CD4-positive, alpha-beta memory T cell (primary cell): Measurements from ENCODE around the gene PAPOLB. TPM values are rescaled to one million over a fixed set of nuclear protein-coding genes. Genes with fewer than 3 reads are reported as not detected.

Source experiments
- CTCF ChIA-PET: fragments of 350-600 bp; sonication (Branson Sonifier 250); formaldehyde crosslinking; loops from one replicate; lab custom pipeline; 2021; ENCODE audit warnings: inconsistent platforms; ENCODE audit not compliant: partially characterized antibody; lab: Charles Lee
- POLR2A ChIA-PET: fragments of 350-600 bp; sonication (Branson Sonifier 250); formaldehyde crosslinking; loops from one replicate; lab custom pipeline; 2021; ENCODE audit not compliant: partially characterized antibody; lab: Charles Lee
- DNase-seq, 5 donors: peaks; one replicate each; pipeline versions ENCODE4 v3.0.0 to v3.0.0-alpha.2; 2020 to 2022; ENCODE audit warnings: mixed read lengths in 1 of 5
- H3K27ac ChIP-seq: one replicate; pipeline ENCODE4 v1.7.0; 2013; ENCODE audit warnings: low read depth, low read length
- H3K27me3 ChIP-seq: 2 replicates; pipeline ENCODE4 v1.7.0; 2013; ENCODE audit warnings: mild to moderate bottlenecking, low read length, moderate library complexity; ENCODE audit not compliant: insufficient read depth
- H3K36me3 ChIP-seq: 2 replicates; pipeline ENCODE4 v1.7.0; 2013; ENCODE audit warnings: mild to moderate bottlenecking, low read length, moderate library complexity; ENCODE audit not compliant: insufficient read depth
- H3K4me1 ChIP-seq: 2 replicates; pipeline ENCODE4 v1.7.0; 2013; ENCODE audit warnings: mild to moderate bottlenecking, low read length, moderate library complexity; ENCODE audit not compliant: insufficient read depth
- H3K4me3 ChIP-seq, 2 donors: one replicate each; pipeline ENCODE4 v1.7.0; 2013; ENCODE audit warnings: low read length in 2 of 2, mild to moderate bottlenecking in 1 of 2
- H3K9me3 ChIP-seq, 2 donors: one replicate each; pipeline ENCODE4 v1.7.0; 2013; ENCODE audit warnings: low read length in 2 of 2, control low read depth in 1 of 2; ENCODE audit not compliant: control insufficient read depth in 1 of 2
- H3K27ac Mint-ChIP-seq, 7 donors: one replicate each; pipeline ENCODE4 v1.8.0; 2020 to 2021; ENCODE audit warnings: mixed read lengths in 7 of 7, mild to moderate bottlenecking in 6 of 7, inconsistent platforms in 3 of 7, moderate library complexity in 3 of 7
- H3K27me3 Mint-ChIP-seq, 2 donors: one replicate each; pipeline ENCODE4 v1.8.0; 2020 to 2021; ENCODE audit warnings: mixed read lengths in 2 of 2
- H3K36me3 Mint-ChIP-seq, 2 donors: one replicate each; pipeline ENCODE4 v1.8.0; 2020 to 2021; ENCODE audit warnings: mixed read lengths in 2 of 2, inconsistent platforms in 1 of 2, mild to moderate bottlenecking in 1 of 2
- H3K4me1 Mint-ChIP-seq, 4 donors: one replicate each; pipeline ENCODE4 v1.8.0; 2020 to 2021; ENCODE audit warnings: mixed read lengths in 4 of 4, mild to moderate bottlenecking in 1 of 4
- H3K4me3 Mint-ChIP-seq, 8 donors: one replicate each; pipeline ENCODE4 v1.8.0; 2020 to 2021; ENCODE audit warnings: mixed read lengths in 8 of 8, mild to moderate bottlenecking in 7 of 8, moderate library complexity in 6 of 8, inconsistent platforms in 3 of 8
- H3K9me3 Mint-ChIP-seq, 8 donors: one replicate each; pipeline ENCODE4 v1.8.0; 2020 to 2021; ENCODE audit warnings: mixed read lengths in 8 of 8, mild to moderate bottlenecking in 5 of 8, inconsistent platforms in 3 of 8, moderate library complexity in 1 of 8
- intact Hi-C: fragments of 100-400 bp; cut with micrococcal nuclease; formaldehyde crosslinking; loops from one replicate; pipeline ENCODE4 v1.15.1; 2023
- polyA plus RNA-seq, 2 donors: library from polyadenylated mRNA; unstranded; fragments of 300-500 nt; fragmentation: Illumina TruSeq; gene quantifications; one replicate each; pipeline ENCODE4 v1.2.3, GENCODE V29; 2021
- total RNA-seq, 2 experiments: library from RNA; stranded (reverse); gene quantifications; one replicate each; pipeline ENCODE4 v1.2.3, GENCODE V29; 2021

The PAPOLB gene
- total RNA-seq (not detected), polyA plus RNA-seq (not detected)

DNA sequence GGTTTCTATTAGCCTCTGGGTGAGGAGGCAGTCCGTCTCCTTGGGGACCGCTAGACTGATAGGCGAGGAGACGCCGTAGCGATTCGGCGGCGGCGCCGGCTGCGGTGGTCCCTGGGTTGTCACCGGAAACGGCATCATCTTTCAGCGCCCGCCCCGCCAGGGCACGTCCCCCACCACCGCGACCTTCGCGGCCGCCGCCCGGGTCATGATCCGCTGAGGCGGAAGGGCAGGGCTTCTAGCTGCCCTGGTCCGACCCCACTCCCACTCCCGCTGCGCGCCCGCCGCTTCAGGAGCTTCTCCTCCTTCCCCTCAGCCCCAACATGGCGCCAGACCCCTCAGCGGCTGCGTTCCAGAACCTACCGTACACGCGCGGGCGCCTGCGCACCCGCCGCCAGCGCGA lies at the start of gene PAPOLB:
PAPOLB (minus strand) TSS at position 358 of the 400 bp plus-strand sequence; CDS start at position 138, 220 bp downstream.
- H3K27me3 ChIP-seq = peaks cover 5% of the 10 kb centered on the region
- ChIA-PET CTCF (no interaction called here), POLR2A (no interaction called here)
- no peaks in the 10 kb centered on the region for H3K36me3 ChIP-seq
- Mint-ChIP-seq H3K36me3 (no peaks in the 10 kb centered on the region), H3K27ac (no peak within 1 kb of the TSS), H3K9me3 (peaks cover 0 to 12% (median 7%) of the 10 kb centered on the region in 8 donors), H3K4me1 (peaks cover 0 to 12% (median 2%) of the 10 kb centered on the region in 4 donors), H3K4me3 (peak within 1 kb of the TSS in 4 of 8 donors; percentile 26 to 46 (median 36)), H3K27me3 (peaks cover 34 to 40% of the 10 kb centered on the region in 2 donors)
- no peak within 1 kb of the TSS for H3K27ac ChIP-seq
- H3K9me3 ChIP-seq = no peaks in the 10 kb centered on the region
- no peaks in the 10 kb centered on the region for H3K4me1 ChIP-seq
- H3K4me3 ChIP-seq = no peak within 1 kb of the TSS
- intact Hi-C loops = no loop called here
- no peak for DNase-seq

DNA sequence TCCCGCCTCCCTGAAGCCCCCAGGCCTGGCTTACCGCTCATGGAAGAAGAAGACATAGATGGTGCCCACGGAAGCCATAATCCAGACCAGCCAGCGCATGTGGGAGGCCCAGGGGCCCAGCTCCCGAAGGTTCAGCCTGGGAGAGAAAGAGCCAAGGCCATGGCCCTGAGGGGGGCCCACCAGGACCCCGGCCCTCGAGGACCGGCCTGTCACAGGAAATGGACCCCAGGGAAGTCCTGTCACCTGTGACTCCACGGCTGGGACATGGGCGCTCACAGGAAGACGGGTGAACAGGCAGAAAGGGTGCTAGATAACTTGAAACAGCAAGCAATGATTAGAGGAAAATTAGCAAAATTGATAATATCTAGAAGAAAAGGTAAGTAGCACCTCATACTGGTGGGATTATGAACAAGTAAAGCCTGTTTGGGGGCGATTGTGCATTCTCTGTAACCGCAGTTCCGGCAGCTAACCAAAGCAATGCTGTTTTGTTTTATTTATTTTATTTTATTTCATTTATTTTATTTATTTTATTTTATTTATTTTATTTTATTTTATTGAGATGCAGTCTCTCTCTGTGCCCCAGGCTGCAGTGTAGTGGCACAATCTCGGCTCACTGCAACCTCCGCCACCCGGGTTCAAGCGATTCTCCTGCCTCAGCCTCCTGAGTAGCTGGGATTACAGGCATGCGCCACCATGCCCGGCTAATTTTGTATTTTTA lies 49.4 kb upstream of the PAPOLB start:
- Histone ChIP-seq H3K4me3 (no peak overlapping the region), H3K4me1 (no peaks in the 10 kb centered on the region), H3K27me3 (no peaks in the 10 kb centered on the region), H3K9me3 (no peaks in the 10 kb centered on the region), H3K27ac (no peak overlapping the region), H3K36me3 (no peaks in the 10 kb centered on the region)
- no peak for DNase-seq
- no peak overlapping the region for H3K27ac Mint-ChIP-seq
- no peaks in the 10 kb centered on the region for H3K9me3 Mint-ChIP-seq
- H3K27me3 Mint-ChIP-seq = peaks cover 0 to 3% of the 10 kb centered on the region in 2 donors
- POLR2A ChIA-PET = no interaction called here
- intact Hi-C loops = no loop called here
- no peaks in the 10 kb centered on the region for H3K36me3 Mint-ChIP-seq
- H3K4me1 Mint-ChIP-seq = no peaks in the 10 kb centered on the region
- CTCF ChIA-PET = no interaction called here
- H3K4me3 Mint-ChIP-seq = no peak overlapping the region

DNA sequence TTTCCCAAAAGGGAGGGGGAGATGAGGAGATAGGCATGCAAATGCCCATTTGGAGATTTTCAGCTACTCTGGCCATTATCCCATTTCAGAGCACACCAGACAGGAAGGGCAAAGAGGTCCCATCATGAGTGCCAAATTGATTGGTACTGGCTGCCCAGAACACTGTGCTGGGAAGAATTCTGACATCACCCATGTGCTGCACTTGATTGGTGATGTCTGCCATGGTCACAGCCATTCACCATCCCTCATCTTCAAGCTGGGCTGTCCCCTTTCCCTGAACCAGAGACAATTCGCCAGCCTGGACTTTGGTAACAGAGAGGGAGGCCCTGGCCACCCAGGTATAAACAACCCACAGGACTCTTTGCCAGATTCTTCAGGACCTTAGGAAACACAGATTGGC lies 44.9 kb upstream of the PAPOLB start:
- H3K27me3 Mint-ChIP-seq = peaks cover 4 to 6% of the 10 kb centered on the region in 2 donors
- CTCF ChIA-PET = no interaction called here
- H3K27ac ChIP-seq = no peak overlapping the region
- H3K36me3 Mint-ChIP-seq = no peaks in the 10 kb centered on the region
- no peaks in the 10 kb centered on the region for H3K4me1 Mint-ChIP-seq
- no peaks in the 10 kb centered on the region for H3K27me3 ChIP-seq
- H3K36me3 ChIP-seq = no peaks in the 10 kb centered on the region
- H3K27ac Mint-ChIP-seq = no peak overlapping the region
- no peak for DNase-seq
- no peaks in the 10 kb centered on the region for H3K9me3 ChIP-seq
- POLR2A ChIA-PET = no interaction called here
- intact Hi-C loops = no loop called here
- H3K4me3 ChIP-seq = no peak overlapping the region
- H3K9me3 Mint-ChIP-seq = no peaks in the 10 kb centered on the region
- no peaks in the 10 kb centered on the region for H3K4me1 ChIP-seq
- H3K4me3 Mint-ChIP-seq = no peak overlapping the region

- CTCF ChIA-PET = no interaction called here
- no peak overlapping the region for H3K27ac ChIP-seq
- no peaks in the 10 kb centered on the region for H3K27me3 ChIP-seq
- POLR2A ChIA-PET = no interaction called here
- intact Hi-C loops = no loop called here
- no peak overlapping the region for H3K4me3 ChIP-seq
- Mint-ChIP-seq H3K36me3 (no peaks in the 10 kb centered on the region), H3K9me3 (no peaks in the 10 kb centered on the region), H3K4me1 (no peaks in the 10 kb centered on the region), H3K4me3 (no peak overlapping the region), H3K27ac (no peak overlapping the region), H3K27me3 (peaks cover 6 to 7% of the 10 kb centered on the region in 2 donors)
- H3K36me3 ChIP-seq = no peaks in the 10 kb centered on the region
- no peaks in the 10 kb centered on the region for H3K4me1 ChIP-seq
- no peak for DNase-seq
- no peaks in the 10 kb centered on the region for H3K9me3 ChIP-seq
These were observed 43.3 kb upstream of the PAPOLB start for GRCh38 chr7:4905171-4905570.

- ChIA-PET CTCF (no interaction called here), POLR2A (no interaction called here)
- no peaks in the 10 kb centered on the region for H3K27me3 ChIP-seq
These were observed 42.5 kb upstream of the PAPOLB start for GRCh38 chr7:4904346-4904745.

DNA sequence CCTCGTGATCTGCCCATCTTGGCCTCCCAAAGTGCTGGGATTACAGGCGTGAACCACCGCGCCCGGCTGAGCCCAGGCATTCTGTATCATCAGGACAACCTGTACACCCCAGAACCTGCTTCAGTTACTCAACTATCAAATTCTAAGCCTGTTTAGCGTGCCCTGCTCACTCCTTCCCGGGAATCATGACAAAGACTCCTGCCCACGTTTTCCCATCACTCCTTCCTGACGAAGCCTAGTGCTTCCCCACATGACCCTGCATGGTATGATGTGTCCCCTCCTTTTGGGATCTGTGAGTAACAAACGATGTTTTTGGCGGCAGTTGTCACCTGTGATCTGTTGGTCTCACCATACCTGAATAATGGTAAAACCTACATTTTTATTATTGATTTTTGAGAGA lies 33.9 kb upstream of the PAPOLB start:
- Histone ChIP-seq H3K9me3 (no peaks in the 10 kb centered on the region), H3K4me3 (no peak overlapping the region), H3K36me3 (no peaks in the 10 kb centered on the region), H3K27me3 (no peaks in the 10 kb centered on the region), H3K4me1 (no peaks in the 10 kb centered on the region), H3K27ac (no peak overlapping the region)
- no peak for DNase-seq
- POLR2A ChIA-PET = no interaction called here
- no peak overlapping the region for H3K27ac Mint-ChIP-seq
- CTCF ChIA-PET = no interaction called here
- H3K4me3 Mint-ChIP-seq = no peak overlapping the region
- H3K9me3 Mint-ChIP-seq = peaks cover 0 to 14% (median 6%) of the 10 kb centered on the region in 8 donors
- no peaks in the 10 kb centered on the region for H3K4me1 Mint-ChIP-seq
- peaks cover 7 to 12% of the 10 kb centered on the region in 2 donors for H3K27me3 Mint-ChIP-seq
- H3K36me3 Mint-ChIP-seq = peaks cover 0 to 3% of the 10 kb centered on the region in 2 donors
- intact Hi-C loops = no loop called here

More at GRCh38 chr7:4904346-4904745, 42.5 kb upstream of the PAPOLB start:
- Histone ChIP-seq H3K4me3 (no peak overlapping the region), H3K9me3 (no peaks in the 10 kb centered on the region), H3K36me3 (no peaks in the 10 kb centered on the region), H3K4me1 (no peaks in the 10 kb centered on the region), H3K27ac (no peak overlapping the region)
- H3K27ac Mint-ChIP-seq = no peak overlapping the region
- no peaks in the 10 kb centered on the region for H3K4me1 Mint-ChIP-seq
- H3K36me3 Mint-ChIP-seq = no peaks in the 10 kb centered on the region
- intact Hi-C loops = no loop called here
- DNase-seq = no peak
- no peak overlapping the region for H3K4me3 Mint-ChIP-seq
- peaks cover 6 to 7% of the 10 kb centered on the region in 2 donors for H3K27me3 Mint-ChIP-seq
- no peaks in the 10 kb centered on the region for H3K9me3 Mint-ChIP-seq

DNA sequence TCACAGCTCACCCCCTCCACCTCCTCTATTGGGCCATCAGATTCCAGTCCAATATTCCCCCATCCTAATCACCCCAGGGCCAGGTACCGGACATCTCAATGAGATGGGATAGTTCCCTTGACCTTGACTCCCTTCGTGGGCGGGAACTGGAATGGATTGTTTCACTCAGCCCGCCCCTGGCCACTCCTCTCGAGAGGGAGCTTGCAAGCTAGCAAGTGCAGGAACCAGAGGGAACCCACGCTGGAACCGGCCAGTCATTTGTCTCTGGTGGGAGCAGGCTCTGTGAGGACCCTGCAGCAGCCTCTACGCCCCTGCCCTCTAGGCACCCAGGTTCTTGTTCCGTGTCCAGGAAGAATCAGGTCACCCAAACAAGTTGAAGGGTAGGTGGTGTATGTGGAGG lies 32.7 kb upstream of the PAPOLB start:
- ChIA-PET CTCF (no interaction called here), POLR2A (no interaction called here)
- Histone ChIP-seq H3K27ac (no peak overlapping the region), H3K4me1 (no peaks in the 10 kb centered on the region), H3K36me3 (no peaks in the 10 kb centered on the region), H3K9me3 (no peaks in the 10 kb centered on the region), H3K4me3 (no peak overlapping the region), H3K27me3 (no peaks in the 10 kb centered on the region)
- Mint-ChIP-seq H3K27ac (no peak overlapping the region), H3K4me3 (no peak overlapping the region), H3K4me1 (no peaks in the 10 kb centered on the region), H3K9me3 (peaks cover 0 to 14% (median 6%) of the 10 kb centered on the region in 8 donors), H3K27me3 (peaks cover 7 to 11% of the 10 kb centered on the region in 2 donors), H3K36me3 (peaks cover 0 to 3% of the 10 kb centered on the region in 2 donors)
- no peak for DNase-seq
- intact Hi-C loops = no loop called here
